Measurements from ENCODE around the gene LDLRAD3. TPM values are rescaled to one million over a fixed set of nuclear protein-coding genes. Genes with fewer than 3 reads are reported as not detected.

LDLRAD3 gene
- total and polyA plus RNA-seq, 4 donors: 2.2 to 14.3 (median 9.9) TPM

GRCh38 chr11:35945137-35945518 lies 1.3 kb downstream of the LDLRAD3 start:
- TF ChIP-seq CTCF (IDR thresholded peaks at IDR 0.05; ENCODE audit: control extremely low read depth, extremely low read depth): no peak
- Histone ChIP-seq H3K27me3 (ENCODE audit: control insufficient read depth in 3 of 3, insufficient read depth in 3 of 3, low read length in 2 of 3) (no peaks in the 10 kb centered on the region), H3K4me1 (ENCODE audit: control insufficient read depth in 5 of 5, insufficient read depth in 5 of 5, low read length in 5 of 5) (peaks cover 0 to 22% (median 5%) of the 10 kb centered on the region in 5 donors), H3K9ac (ENCODE audit: insufficient read depth in 1 of 2, low read length in 2 of 2) (peak overlapping the region in 1 of 2 donors; percentile 40), H3K36me3 (ENCODE audit: control insufficient read depth in 4 of 4, insufficient read depth in 4 of 4, low read length in 4 of 4) (no peaks in the 10 kb centered on the region), H3K4me3 (no peak overlapping the region), H3K27ac (ENCODE audit: low read depth in 1 of 2, low read length in 1 of 2) (no peak overlapping the region), H3K9me3 (ENCODE audit: control insufficient read depth in 4 of 4, insufficient read depth in 3 of 4, low read length in 3 of 4) (no peaks in the 10 kb centered on the region)
- WGBS, 2 donors: 89% methylated on average over 2 of the region's 2 CpGs
- DNase-seq (no peak), ATAC-seq (ENCODE audit: insufficient read depth, low FRiP score) (no peak)

GRCh38 chr11:35946766-35947165 lies 2.9 kb downstream of the LDLRAD3 start:
- Histone ChIP-seq H3K27me3 (ENCODE audit: control insufficient read depth in 3 of 3, insufficient read depth in 3 of 3, low read length in 2 of 3) (no peaks in the 10 kb centered on the region), H3K27ac (ENCODE audit: low read depth in 1 of 2, low read length in 1 of 2) (no peak overlapping the region), H3K4me3 (no peak overlapping the region), H3K36me3 (ENCODE audit: control insufficient read depth in 4 of 4, insufficient read depth in 4 of 4, low read length in 4 of 4) (no peaks in the 10 kb centered on the region), H3K4me1 (ENCODE audit: control insufficient read depth in 5 of 5, insufficient read depth in 5 of 5, low read length in 5 of 5) (peaks cover 0 to 22% (median 5%) of the 10 kb centered on the region in 5 donors), H3K9ac (ENCODE audit: insufficient read depth in 1 of 2, low read length in 2 of 2) (no peak overlapping the region), H3K9me3 (ENCODE audit: control insufficient read depth in 4 of 4, insufficient read depth in 3 of 4, low read length in 3 of 4) (no peaks in the 10 kb centered on the region)
- no peak for TF ChIP-seq CTCF (IDR thresholded peaks at IDR 0.05; ENCODE audit: control extremely low read depth, extremely low read depth)
- 75 to 88% methylated on average over 3 of the region's 3 CpGs for WGBS, 2 donors
- ATAC-seq (ENCODE audit: insufficient read depth, low FRiP score) (no peak), DNase-seq (no peak)

GRCh38 chr11:35947437-35947836 lies 3.6 kb downstream of the LDLRAD3 start:
- H3K4me3 ChIP-seq: no peak overlapping the region
- ATAC-seq (ENCODE audit: insufficient read depth, low FRiP score): no peak
- H3K9ac ChIP-seq (ENCODE audit: insufficient read depth in 1 of 2, low read length in 2 of 2): no peak overlapping the region
- WGBS, 2 donors: 97 to 99% methylated on average over 4 of the region's 4 CpGs
- H3K36me3 ChIP-seq (ENCODE audit: control insufficient read depth in 4 of 4, insufficient read depth in 4 of 4, low read length in 4 of 4): no peaks in the 10 kb centered on the region
- peaks cover 0 to 22% (median 5%) of the 10 kb centered on the region in 5 donors for H3K4me1 ChIP-seq (ENCODE audit: control insufficient read depth in 5 of 5, insufficient read depth in 5 of 5, low read length in 5 of 5)
- H3K27ac ChIP-seq (ENCODE audit: low read depth in 1 of 2, low read length in 1 of 2): no peak overlapping the region
- H3K27me3 ChIP-seq (ENCODE audit: control insufficient read depth in 3 of 3, insufficient read depth in 3 of 3, low read length in 2 of 3): no peaks in the 10 kb centered on the region
- H3K9me3 ChIP-seq (ENCODE audit: control insufficient read depth in 4 of 4, insufficient read depth in 3 of 4, low read length in 3 of 4): no peaks in the 10 kb centered on the region
- TF ChIP-seq CTCF (IDR thresholded peaks at IDR 0.05; ENCODE audit: control extremely low read depth, extremely low read depth): no peak
- DNase-seq: no peak

- H3K36me3 ChIP-seq (ENCODE audit: control insufficient read depth in 4 of 4, insufficient read depth in 4 of 4, low read length in 4 of 4): no peaks in the 10 kb centered on the region
- DNase-seq: no peak
- TF ChIP-seq CTCF (IDR thresholded peaks at IDR 0.05; ENCODE audit: control extremely low read depth, extremely low read depth): no peak
- no peak overlapping the region for H3K4me3 ChIP-seq
- no peak overlapping the region for H3K27ac ChIP-seq (ENCODE audit: low read depth in 1 of 2, low read length in 1 of 2)
- ATAC-seq (ENCODE audit: insufficient read depth, low FRiP score): no peak
- WGBS, 2 donors: 83 to 92% methylated on average over 3 of the region's 3 CpGs
- H3K27me3 ChIP-seq (ENCODE audit: control insufficient read depth in 3 of 3, insufficient read depth in 3 of 3, low read length in 2 of 3): no peaks in the 10 kb centered on the region
- no peaks in the 10 kb centered on the region for H3K9me3 ChIP-seq (ENCODE audit: control insufficient read depth in 4 of 4, insufficient read depth in 3 of 4, low read length in 3 of 4)
- H3K4me1 ChIP-seq (ENCODE audit: control insufficient read depth in 5 of 5, insufficient read depth in 5 of 5, low read length in 5 of 5): peaks cover 0 to 20% (median 2%) of the 10 kb centered on the region in 5 donors
- no peak overlapping the region for H3K9ac ChIP-seq (ENCODE audit: insufficient read depth in 1 of 2, low read length in 2 of 2)
These were observed 5.4 kb downstream of the LDLRAD3 start for GRCh38 chr11:35949242-35949641.

Data from lung (tissue), 12 donors.